Testis (tissue), 2 donors: ENCODE results near the gene GPR157.

Source experiments
- CTCF ChIP-seq, 3 experiments: fragments of 450-650 bp in 2 of 3; fragments of 200-600 bp in 1 of 3; sonication (generic) in 1 of 3; IDR thresholded peaks; one replicate each; pipeline ENCODE4 v1.5.1; 2016 to 2019; ENCODE audit warnings: antibody characterized with exemption in 3 of 3, mild to moderate bottlenecking in 2 of 3, moderate library complexity in 1 of 3
- POLR2A ChIP-seq: fragments of 450-650 bp; IDR thresholded peaks from one replicate; pipeline ENCODE4 v1.6.1; 2017; ENCODE audit warnings: antibody characterized with exemption, mild to moderate bottlenecking, moderate library complexity

GRCh38 chr1:9050803-9051202 lies 78.1 kb downstream of the GPR157 start:
- TF ChIP-seq CTCF (IDR thresholded peaks at IDR 0.05) (no peak), POLR2A (no peak)
